ENCODE measurements around the gene EHMT1.
"Not testable (repeated sequence)": the region's sequence is repeated elsewhere in the genome, so short reads cannot be mapped to it uniquely, and the experiment has no call there.

Gene EHMT1

DNA sequence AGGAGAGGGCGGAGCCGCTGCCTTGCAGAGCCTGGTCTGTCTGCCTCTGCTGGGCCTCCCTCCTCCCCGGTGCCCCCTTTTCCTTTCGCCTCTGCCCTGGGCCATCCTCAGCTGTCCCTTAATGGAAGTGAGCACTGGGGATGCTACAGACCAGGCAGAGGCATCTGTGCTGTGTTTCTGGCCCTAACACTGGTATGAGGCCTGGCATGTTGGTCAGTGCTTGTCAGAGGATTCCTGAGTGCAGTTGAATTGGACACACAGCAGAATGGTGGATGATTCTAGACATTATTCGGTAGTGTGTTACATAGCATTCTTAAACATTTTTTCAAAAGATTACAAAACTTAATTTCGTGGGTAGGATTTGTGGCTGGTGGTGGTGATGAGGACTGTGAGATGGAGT is 88.6 kb downstream of the EHMT1 start:
- Histone ChIP-seq H3K9me3 (no peaks in the 10 kb centered on the region), H3K27me3 (no peaks in the 10 kb centered on the region), H3K4me1 (no peaks in the 10 kb centered on the region), H3K36me3 (peaks cover 15% of the 10 kb centered on the region), H3K4me3 (ENCODE audit: low read depth, low read length) (no peak overlapping the region)
- no peak for DNase-seq
- TF ChIP-seq, protein P1, sequence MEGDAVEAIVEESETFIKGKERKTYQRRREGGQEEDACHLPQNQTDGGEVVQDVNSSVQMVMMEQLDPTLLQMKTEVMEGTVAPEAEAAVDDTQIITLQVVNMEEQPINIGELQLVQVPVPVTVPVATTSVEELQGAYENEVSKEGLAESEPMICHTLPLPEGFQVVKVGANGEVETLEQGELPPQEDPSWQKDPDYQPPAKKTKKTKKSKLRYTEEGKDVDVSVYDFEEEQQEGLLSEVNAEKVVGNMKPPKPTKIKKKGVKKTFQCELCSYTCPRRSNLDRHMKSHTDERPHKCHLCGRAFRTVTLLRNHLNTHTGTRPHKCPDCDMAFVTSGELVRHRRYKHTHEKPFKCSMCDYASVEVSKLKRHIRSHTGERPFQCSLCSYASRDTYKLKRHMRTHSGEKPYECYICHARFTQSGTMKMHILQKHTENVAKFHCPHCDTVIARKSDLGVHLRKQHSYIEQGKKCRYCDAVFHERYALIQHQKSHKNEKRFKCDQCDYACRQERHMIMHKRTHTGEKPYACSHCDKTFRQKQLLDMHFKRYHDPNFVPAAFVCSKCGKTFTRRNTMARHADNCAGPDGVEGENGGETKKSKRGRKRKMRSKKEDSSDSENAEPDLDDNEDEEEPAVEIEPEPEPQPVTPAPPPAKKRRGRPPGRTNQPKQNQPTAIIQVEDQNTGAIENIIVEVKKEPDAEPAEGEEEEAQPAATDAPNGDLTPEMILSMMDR (IDR thresholded peaks at IDR 0.05; ENCODE audit: low read depth, low read length) = no peak

- no peaks in the 10 kb centered on the region for H3K27me3 ChIP-seq
- DNase-seq = no peak
- peaks cover 15% of the 10 kb centered on the region for H3K36me3 ChIP-seq
- H3K4me3 ChIP-seq (ENCODE audit: low read depth, low read length) = no peak overlapping the region
- no peaks in the 10 kb centered on the region for H3K9me3 ChIP-seq
- no peaks in the 10 kb centered on the region for H3K4me1 ChIP-seq
- TF ChIP-seq, protein P1 (IDR thresholded peaks at IDR 0.05; ENCODE audit: low read depth, low read length) = no peak
Measured at GRCh38 chr9:137708590-137709284, 89.9 kb downstream of the EHMT1 start.

GRCh38 chr9:137709411-137710101 is 90.8 kb downstream of the EHMT1 start:
- Histone ChIP-seq H3K36me3 (peaks cover 15% of the 10 kb centered on the region), H3K27me3 (no peaks in the 10 kb centered on the region), H3K9me3 (peaks cover 3% of the 10 kb centered on the region; the same call in 1 of the 2 replicates), H3K4me3 (ENCODE audit: low read depth, low read length) (no peak overlapping the region), H3K4me1 (no peaks in the 10 kb centered on the region)
- no peak for DNase-seq
- TF ChIP-seq, protein P1 (IDR thresholded peaks at IDR 0.05; ENCODE audit: low read depth, low read length) = no peak

GRCh38 chr9:137710704-137711103 is 91.9 kb downstream of the EHMT1 start:
- Histone ChIP-seq H3K4me3 (ENCODE audit: low read depth, low read length) (no peak overlapping the region), H3K9me3 (peaks cover 3% of the 10 kb centered on the region; the same call in 1 of the 2 replicates), H3K4me1 (no peaks in the 10 kb centered on the region), H3K27me3 (no peaks in the 10 kb centered on the region), H3K36me3 (peaks cover 22% of the 10 kb centered on the region)
- DNase-seq = no peak
- TF ChIP-seq, protein P1 (IDR thresholded peaks at IDR 0.05; ENCODE audit: low read depth, low read length) = no peak

- no peak for DNase-seq
- H3K4me1 ChIP-seq = no peaks in the 10 kb centered on the region
- H3K9me3 ChIP-seq = peaks cover 3% of the 10 kb centered on the region; the same call in 1 of the 2 replicates
- TF ChIP-seq, protein P1 (IDR thresholded peaks at IDR 0.05; ENCODE audit: low read depth, low read length) = no peak; the same call in 1 of the 2 replicates
- peaks cover 24% of the 10 kb centered on the region for H3K36me3 ChIP-seq
- H3K27me3 ChIP-seq = no peaks in the 10 kb centered on the region
- H3K4me3 ChIP-seq (ENCODE audit: low read depth, low read length) = no peak overlapping the region
Measured at GRCh38 chr9:137711678-137712105, 92.9 kb downstream of the EHMT1 start.

DNA sequence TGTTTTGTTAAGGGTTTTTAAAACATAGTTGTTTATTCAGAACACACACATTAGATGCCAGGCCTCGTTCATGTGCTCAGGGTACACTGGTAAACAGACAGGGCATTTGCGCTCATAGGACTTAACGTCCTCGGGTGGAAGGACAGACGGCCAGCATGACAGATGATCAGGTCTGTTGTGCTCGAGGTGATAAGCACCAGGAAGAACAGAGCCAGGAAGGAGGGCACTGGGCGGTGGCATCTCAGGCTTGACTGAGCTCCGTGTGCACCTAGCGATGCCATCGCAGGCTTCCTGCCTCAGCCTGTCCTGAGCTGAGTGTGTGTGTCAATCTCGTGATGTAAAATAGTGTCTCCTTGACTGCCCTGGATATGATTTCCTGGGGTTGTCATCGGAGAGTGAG is 96.5 kb downstream of the EHMT1 start:
- Histone ChIP-seq H3K4me3 (ENCODE audit: low read depth, low read length) (no peak overlapping the region), H3K27me3 (no peaks in the 10 kb centered on the region), H3K9me3 (peaks cover 3% of the 10 kb centered on the region; the same call in 1 of the 2 replicates), H3K4me1 (no peaks in the 10 kb centered on the region), H3K36me3 (peaks cover 38% of the 10 kb centered on the region)
- no peak for DNase-seq
- TF ChIP-seq, protein P1 (IDR thresholded peaks at IDR 0.05; ENCODE audit: low read depth, low read length) = no peak

DNA sequence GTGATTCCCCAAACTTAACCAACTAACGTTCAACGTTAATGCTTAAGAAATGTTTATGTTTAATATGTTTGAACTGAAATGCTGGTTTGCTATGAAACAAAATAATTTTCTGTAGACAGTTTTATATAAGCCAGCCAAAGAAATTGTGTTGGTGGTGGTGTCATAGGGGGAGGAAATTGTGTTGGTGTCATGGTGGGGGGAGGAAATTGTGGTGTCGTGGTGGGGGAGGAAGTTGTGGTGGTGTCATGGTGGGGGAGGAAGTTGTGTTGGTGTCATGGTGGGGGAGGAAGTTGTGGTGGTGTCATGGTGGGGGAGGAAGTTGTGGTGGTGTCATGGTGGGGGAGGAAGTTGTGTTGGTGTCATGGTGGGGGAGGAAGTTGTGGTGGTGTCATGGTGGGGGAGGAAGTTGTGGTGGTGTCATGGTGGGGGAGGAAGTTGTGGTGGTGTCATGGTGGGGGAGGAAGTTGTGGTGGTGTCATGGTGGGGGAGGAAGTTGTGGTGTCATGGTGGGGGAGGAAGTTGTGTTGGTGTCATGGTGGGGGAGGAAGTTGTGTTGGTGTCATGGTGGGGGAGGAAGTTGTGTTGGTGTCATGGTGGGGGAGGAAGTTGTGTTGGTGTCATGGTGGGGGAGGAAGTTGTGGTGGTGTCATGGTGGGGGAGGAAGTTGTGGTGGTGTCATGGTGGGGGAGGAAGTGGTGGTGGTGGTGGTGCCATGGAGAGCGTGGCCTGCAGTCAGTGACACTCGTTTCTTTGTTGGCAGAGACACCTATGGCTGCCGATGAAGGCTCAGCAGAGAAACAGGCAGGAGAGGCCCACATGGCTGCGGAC is 97.3 kb downstream of the EHMT1 start:
- H3K4me1 ChIP-seq; H3K9me3 ChIP-seq; DNase-seq; H3K27me3 ChIP-seq; H3K4me3 ChIP-seq (ENCODE audit: low read depth, low read length): not testable (repeated sequence)
- H3K36me3 ChIP-seq = peaks cover 33% of the 10 kb centered on the region

Data from BE2C (cell line).